ENCODE results near the gene PCDH9.

The PCDH9 gene

GRCh38 chr13:67128136-67128535 is 102.0 kb downstream of the PCDH9 start:
- Histone ChIP-seq H2AFZ (ENCODE audit: low read depth, low read length) (no peak overlapping the region), H3K36me3 (replicated peaks; ENCODE audit: low read depth, low read length) (no peaks in the 10 kb centered on the region), H4K20me1 (ENCODE audit: insufficient read depth, low read length) (no peaks in the 10 kb centered on the region), H3K27me3 (ENCODE audit: low read depth, low read length) (no peaks in the 10 kb centered on the region), H3K79me2 (ENCODE audit: low read length) (no peaks in the 10 kb centered on the region), H3K4me1 (ENCODE audit: low read length) (no peaks in the 10 kb centered on the region), H3K4me2 (ENCODE audit: low read length) (no peak overlapping the region), H3K4me3 (ENCODE audit: low read length) (no peak overlapping the region), H3K27ac (ENCODE audit: low read length) (no peak overlapping the region), H3K9ac (ENCODE audit: low read length) (no peak overlapping the region), H3K9me3 (ENCODE audit: insufficient read depth, low read length) (no peaks in the 10 kb centered on the region)
- no peak for TF ChIP-seq EZH2phosphoT487 (IDR thresholded peaks at IDR 0.05; ENCODE audit: low read depth)
- TF ChIP-seq CTCF (IDR thresholded peaks at IDR 0.05; ENCODE audit: low read depth, low read length) = no peak

GRCh38 chr13:67125681-67126080 is 104.5 kb downstream of the PCDH9 start:
- no peaks in the 10 kb centered on the region for H3K9me3 ChIP-seq (ENCODE audit: insufficient read depth, low read length)
- no peak overlapping the region for H2AFZ ChIP-seq (ENCODE audit: low read depth, low read length)
- H3K79me2 ChIP-seq (ENCODE audit: low read length) = no peaks in the 10 kb centered on the region
- no peaks in the 10 kb centered on the region for H3K27me3 ChIP-seq (ENCODE audit: low read depth, low read length)
- no peaks in the 10 kb centered on the region for H3K36me3 ChIP-seq (replicated peaks; ENCODE audit: low read depth, low read length)
- no peak overlapping the region for H3K4me3 ChIP-seq (ENCODE audit: low read length)
- no peaks in the 10 kb centered on the region for H3K4me1 ChIP-seq (ENCODE audit: low read length)
- TF ChIP-seq EZH2phosphoT487 (IDR thresholded peaks at IDR 0.05; ENCODE audit: low read depth) (no peak), CTCF (IDR thresholded peaks at IDR 0.05; ENCODE audit: low read depth, low read length) (no peak)
- H3K27ac ChIP-seq (ENCODE audit: low read length) = no peak overlapping the region
- H3K9ac ChIP-seq (ENCODE audit: low read length) = no peak overlapping the region
- H3K4me2 ChIP-seq (ENCODE audit: low read length) = no peak overlapping the region
- no peaks in the 10 kb centered on the region for H4K20me1 ChIP-seq (ENCODE audit: insufficient read depth, low read length)

- no peaks in the 10 kb centered on the region for H3K27me3 ChIP-seq (ENCODE audit: low read depth, low read length)
- no peak overlapping the region for H3K4me2 ChIP-seq (ENCODE audit: low read length)
- no peaks in the 10 kb centered on the region for H3K36me3 ChIP-seq (replicated peaks; ENCODE audit: low read depth, low read length)
- no peaks in the 10 kb centered on the region for H4K20me1 ChIP-seq (ENCODE audit: insufficient read depth, low read length)
- no peaks in the 10 kb centered on the region for H3K4me1 ChIP-seq (ENCODE audit: low read length)
- no peaks in the 10 kb centered on the region for H3K79me2 ChIP-seq (ENCODE audit: low read length)
- H3K9ac ChIP-seq (ENCODE audit: low read length) = no peak overlapping the region
- TF ChIP-seq EZH2phosphoT487 (IDR thresholded peaks at IDR 0.05; ENCODE audit: low read depth) = no peak
- no peak for TF ChIP-seq CTCF (IDR thresholded peaks at IDR 0.05; ENCODE audit: low read depth, low read length)
- no peak overlapping the region; the same call in 1 of the 2 replicates for H2AFZ ChIP-seq (ENCODE audit: low read depth, low read length)
- H3K4me3 ChIP-seq (ENCODE audit: low read length) = no peak overlapping the region
- no peaks in the 10 kb centered on the region for H3K9me3 ChIP-seq (ENCODE audit: insufficient read depth, low read length)
- H3K27ac ChIP-seq (ENCODE audit: low read length) = no peak overlapping the region
These were observed 107.0 kb downstream of the PCDH9 start for GRCh38 chr13:67123165-67123564.

GRCh38 chr13:67122251-67122650 is 107.9 kb downstream of the PCDH9 start:
- no peaks in the 10 kb centered on the region for H3K4me1 ChIP-seq (ENCODE audit: low read length)
- TF ChIP-seq CTCF (IDR thresholded peaks at IDR 0.05; ENCODE audit: low read depth, low read length) (no peak), EZH2phosphoT487 (IDR thresholded peaks at IDR 0.05; ENCODE audit: low read depth) (no peak)
- H4K20me1 ChIP-seq (ENCODE audit: insufficient read depth, low read length) = no peaks in the 10 kb centered on the region
- H3K4me2 ChIP-seq (ENCODE audit: low read length) = no peak overlapping the region
- no peak overlapping the region for H3K27ac ChIP-seq (ENCODE audit: low read length)
- H3K4me3 ChIP-seq (ENCODE audit: low read length) = no peak overlapping the region
- H3K79me2 ChIP-seq (ENCODE audit: low read length) = no peaks in the 10 kb centered on the region
- H3K9me3 ChIP-seq (ENCODE audit: insufficient read depth, low read length) = no peaks in the 10 kb centered on the region
- H2AFZ ChIP-seq (ENCODE audit: low read depth, low read length) = no peak overlapping the region
- no peaks in the 10 kb centered on the region for H3K36me3 ChIP-seq (replicated peaks; ENCODE audit: low read depth, low read length)
- no peaks in the 10 kb centered on the region for H3K27me3 ChIP-seq (ENCODE audit: low read depth, low read length)
- no peak overlapping the region for H3K9ac ChIP-seq (ENCODE audit: low read length)

All from OCI-LY3 (cell line).